Embryonic facial prominence (tissue), 1 donor: ENCODE measurements around the gene EYS.

Experiments
- DNase-seq: peaks from one replicate; pipeline ENCODE4 v3.0.0-alpha.2; 2016; ENCODE audit errors: extremely low spot score

Gene EYS

DNA sequence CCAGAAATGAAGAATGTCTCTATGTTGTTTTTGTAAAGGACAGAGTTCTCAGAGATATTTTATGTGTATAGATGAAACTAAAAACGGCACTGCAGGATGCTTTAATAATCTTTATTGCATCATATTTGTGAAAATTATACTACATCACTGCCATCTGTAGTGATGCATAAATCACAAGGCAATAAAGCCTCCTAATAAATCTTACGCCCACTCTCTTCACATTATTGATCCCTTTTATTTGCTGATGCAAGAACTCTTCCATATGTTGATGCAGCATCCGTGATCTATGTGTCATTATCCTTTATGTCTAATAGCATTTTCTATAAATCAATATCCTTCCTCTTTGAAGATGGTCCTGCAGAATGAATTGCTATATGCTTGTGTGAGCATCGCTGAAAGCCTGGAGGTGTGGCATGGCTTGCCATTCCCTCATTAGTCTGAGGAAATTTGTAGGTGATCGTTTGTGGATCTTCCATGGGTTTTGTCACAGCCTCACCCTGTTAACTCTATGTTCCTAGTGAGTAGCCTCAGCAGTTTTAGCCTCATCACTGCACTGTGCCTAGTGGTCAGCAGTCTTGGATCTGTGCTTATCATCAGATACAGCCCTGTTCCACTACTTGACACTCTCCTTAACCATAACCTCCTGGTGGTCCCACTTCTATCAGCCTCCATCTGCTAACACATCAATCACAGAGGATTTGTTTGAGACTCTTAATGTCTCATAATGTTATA, 983.5 kb downstream of the EYS start:
- no peak for DNase-seq

DNA sequence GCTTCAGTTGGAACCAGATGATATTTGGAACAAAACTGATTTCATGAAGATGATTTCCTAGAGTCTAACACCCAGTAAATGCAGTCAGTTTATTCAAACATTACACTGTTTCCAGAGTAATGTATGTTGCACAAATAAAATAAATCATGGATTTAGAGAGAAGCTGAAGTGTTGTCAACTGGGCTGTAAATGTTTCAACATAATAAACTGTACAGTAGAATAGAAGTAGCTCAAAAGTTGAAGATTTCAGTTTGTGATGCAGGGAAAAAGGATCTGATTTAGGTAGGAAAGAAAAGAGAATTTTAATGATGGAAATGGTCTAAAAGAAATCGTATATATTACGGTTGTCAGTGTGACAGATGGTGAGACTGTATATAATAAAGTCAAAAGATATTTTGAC, 985.2 kb downstream of the EYS start:
- no peak for DNase-seq

GRCh38 chr6:64717281-64717680, 989.7 kb downstream of the EYS start:
- DNase-seq: no peak

GRCh38 chr6:64715624-64716023, 991.4 kb downstream of the EYS start:
- no peak for DNase-seq

DNA sequence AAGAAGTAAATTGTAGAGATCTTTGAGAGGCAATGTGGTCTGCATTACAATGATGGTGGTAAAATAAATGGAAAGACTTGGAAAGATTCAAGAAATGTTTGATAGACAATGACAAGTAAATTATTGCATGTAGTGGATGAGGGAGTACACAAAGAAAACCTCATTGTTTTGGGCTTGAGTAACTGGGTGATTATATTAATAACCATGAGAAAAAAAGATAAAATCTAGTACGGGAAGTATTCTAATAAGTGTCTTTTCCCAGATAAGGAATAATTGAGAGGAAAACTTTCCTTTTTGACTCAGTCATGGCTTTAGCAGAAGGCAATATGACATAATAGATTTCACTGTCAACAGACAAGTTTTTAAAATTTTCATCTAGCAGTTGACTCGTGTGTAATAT, 993.0 kb downstream of the EYS start:
- DNase-seq: no peak

DNA sequence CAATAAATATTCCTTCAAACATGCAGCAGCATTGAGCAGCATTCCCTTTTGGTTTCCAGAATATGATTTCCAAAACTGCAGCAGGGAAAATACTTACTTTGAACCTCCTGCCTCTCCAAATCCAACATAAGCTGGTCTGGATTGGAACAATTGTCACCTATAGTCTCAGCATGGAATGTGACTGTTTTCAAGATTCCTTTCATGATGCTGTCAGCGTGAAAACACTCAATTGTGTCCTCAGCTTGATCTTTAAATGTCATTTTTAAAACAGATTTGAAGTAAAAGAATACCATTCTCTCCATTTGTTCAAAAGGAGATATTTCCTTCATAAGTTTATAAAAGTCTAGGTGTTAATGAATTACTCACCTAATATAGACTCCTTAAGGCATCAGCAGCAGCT, 993.9 kb downstream of the EYS start:
- no peak for DNase-seq

GRCh38 chr6:64712606-64713005, 994.4 kb downstream of the EYS start:
- no peak for DNase-seq

GRCh38 chr6:64703922-64704321, 1003.1 kb downstream of the EYS start:
- no peak for DNase-seq

DNA sequence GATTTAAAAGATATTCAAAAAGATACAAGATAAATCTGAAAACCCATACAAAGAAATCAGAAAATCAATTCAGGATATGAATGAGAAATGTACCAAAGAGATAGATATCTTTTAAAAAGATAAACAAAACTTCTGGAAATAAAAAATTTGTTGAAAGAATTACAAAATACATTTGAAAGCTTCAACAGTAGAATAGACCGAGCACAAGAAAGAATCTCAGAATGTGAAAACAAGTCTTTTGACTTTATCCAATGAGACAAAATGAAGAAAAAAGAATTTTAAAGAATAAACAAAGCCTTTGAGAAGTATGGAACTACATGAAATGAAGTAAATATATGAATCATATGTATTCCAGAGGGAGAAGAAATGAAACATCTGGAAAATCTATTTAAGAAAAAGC, 1011.0 kb downstream of the EYS start:
- no peak for DNase-seq

GRCh38 chr6:64694356-64694755, 1012.7 kb downstream of the EYS start:
- no peak for DNase-seq

GRCh38 chr6:64691064-64691463, 1016.0 kb downstream of the EYS start:
- DNase-seq: no peak

GRCh38 chr6:64685401-64685800, 1021.6 kb downstream of the EYS start:
- DNase-seq: no peak

- DNase-seq: no peak
These were observed 1023.3 kb downstream of the EYS start for GRCh38 chr6:64683682-64684081.

GRCh38 chr6:64681416-64682160, 1025.4 kb downstream of the EYS start:
- DNase-seq: no peak

- DNase-seq: no peak
These were observed 1026.6 kb downstream of the EYS start for GRCh38 chr6:64680446-64680845.

- DNase-seq: no peak
These were observed 1027.6 kb downstream of the EYS start for GRCh38 chr6:64679416-64679815.

- no peak for DNase-seq
These were observed 1034.4 kb downstream of the EYS start for GRCh38 chr6:64672651-64673050.

- no peak for DNase-seq
These were observed 1034.9 kb downstream of the EYS start for GRCh38 chr6:64672131-64672530.

GRCh38 chr6:64665137-64665536, 1041.9 kb downstream of the EYS start:
- no peak for DNase-seq

- no peak for DNase-seq
These were observed 1042.5 kb downstream of the EYS start for GRCh38 chr6:64664480-64664879.

DNA sequence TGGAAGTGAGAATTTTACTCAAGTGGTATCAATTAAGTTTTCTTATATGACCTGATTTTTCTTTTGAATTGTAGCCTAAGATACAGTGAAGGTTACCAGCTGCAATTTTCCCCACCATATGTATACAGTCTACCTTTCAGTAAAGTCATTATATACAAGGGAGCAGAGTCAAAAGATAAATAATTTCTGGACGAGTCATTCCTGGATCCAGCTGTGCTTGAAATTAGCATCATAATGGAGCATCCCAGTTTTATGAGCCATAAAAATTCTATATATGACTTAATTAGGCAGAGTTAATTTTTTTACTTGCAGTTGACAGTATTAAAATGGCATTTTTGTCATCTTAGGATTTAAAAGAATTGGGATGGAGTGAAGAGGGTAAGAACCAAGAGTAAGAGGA, 1063.0 kb downstream of the EYS start:
- DNase-seq: no peak

GRCh38 chr6:64630901-64631300, 1076.1 kb downstream of the EYS start:
- no peak for DNase-seq

DNA sequence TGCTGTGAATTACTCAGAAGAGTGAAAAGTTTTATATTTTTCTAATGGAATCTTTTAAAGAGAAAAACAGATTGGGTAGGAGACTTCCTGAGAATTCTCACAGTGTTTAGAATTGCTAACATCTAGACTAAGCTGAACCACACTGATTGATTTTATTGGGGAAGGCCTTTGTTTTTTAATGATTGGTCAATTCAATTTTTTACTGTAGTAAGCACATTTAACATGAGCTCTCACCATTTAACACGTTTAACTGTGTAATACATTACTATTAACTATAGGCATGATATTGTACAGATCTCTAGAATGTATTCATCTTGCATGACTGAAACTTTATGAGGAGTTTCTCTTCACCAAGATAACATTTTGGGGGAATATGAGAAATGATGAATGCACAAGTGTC, 1084.1 kb downstream of the EYS start:
- DNase-seq: no peak

DNA sequence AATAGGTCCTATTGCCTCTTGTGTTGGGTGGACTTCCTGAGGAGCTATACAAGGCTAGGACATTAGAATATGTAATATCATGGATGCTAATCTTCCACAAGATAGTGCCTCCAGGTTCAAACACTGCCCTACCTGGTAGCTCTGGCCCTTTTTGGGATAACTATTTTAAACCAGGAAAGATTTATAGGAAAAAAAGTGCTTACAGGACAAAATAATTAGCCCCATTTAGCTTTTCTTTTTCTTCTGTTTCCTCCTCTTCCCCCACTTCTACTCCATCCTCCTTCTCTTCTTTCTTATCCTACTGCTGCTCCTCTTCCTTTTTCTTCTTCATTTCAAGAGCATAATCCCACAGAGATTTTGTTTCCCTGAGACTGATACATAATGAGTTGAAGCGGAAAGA, 1104.0 kb downstream of the EYS start:
- DNase-seq: no peak
